Fibroblast of gingiva (primary cell): Measurements from ENCODE around the gene IMMP1L.

Experiments used
- DNase-seq: peaks from one replicate; pipeline ENCODE4 v3.0.0-alpha.2; 2011; ENCODE audit warnings: low read depth

Gene IMMP1L

GRCh38 chr11:31474083-31474482 lies 35.3 kb downstream of the IMMP1L start:
- no peak for DNase-seq

DNA sequence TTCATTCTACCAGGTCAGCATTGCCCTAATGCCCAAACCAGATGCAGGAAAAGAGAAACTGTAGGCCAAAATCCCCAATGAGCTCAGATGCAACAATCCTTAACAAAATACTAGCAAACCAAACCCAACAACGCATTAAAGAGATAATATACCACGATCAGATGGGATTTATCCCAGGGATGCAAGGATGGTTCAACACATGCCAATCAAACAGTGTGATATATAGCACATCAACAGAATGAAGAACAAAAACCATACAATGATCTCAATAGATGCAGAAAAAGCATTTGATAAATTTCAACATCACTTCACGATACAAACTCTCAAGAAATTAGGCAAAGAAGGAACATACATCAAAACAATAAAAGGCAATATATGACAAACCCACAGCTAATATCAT lies 45.0 kb downstream of the IMMP1L start:
- DNase-seq, result no peak

GRCh38 chr11:31455177-31455576 lies 54.2 kb downstream of the IMMP1L start:
- DNase-seq, result no peak

DNA sequence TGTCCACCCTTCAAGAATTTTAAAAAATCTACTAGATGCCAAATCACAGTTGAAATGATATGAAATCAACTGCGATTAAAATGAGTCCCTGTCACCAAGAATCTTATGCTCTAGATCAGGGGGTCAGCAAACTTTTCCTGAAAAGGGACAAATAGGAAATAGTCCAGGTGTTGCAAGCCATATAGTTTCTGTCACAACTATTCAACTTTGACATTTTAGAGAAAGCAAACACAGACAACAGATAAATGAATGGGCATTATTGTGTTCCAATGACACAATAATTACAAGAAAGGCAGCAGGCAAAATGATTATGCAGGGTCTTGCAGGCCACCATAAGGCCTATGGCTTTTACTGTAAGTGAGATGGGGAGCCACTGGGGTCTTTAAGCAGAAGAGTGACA lies 58.6 kb downstream of the IMMP1L start:
- DNase-seq, result no peak

DNA sequence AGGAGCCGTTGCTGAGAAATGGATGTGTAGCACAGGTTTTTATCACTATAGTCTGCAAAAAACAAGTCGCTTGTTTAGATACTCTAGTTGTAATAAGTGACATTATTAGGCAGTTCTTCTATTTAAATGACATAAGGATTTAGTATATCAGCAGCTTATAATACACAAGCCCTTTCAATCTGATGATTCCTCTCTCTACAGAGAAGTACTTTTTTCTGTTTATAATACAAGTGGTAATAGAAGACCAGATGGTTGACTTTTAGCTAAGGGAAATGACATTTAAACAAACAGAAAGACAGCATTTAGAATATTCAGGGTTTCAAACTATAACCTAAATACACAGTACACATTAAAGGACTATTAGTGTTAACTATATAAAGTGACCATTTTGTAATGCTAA lies 60.4 kb downstream of the IMMP1L start:
- DNase-seq, result no peak

- DNase-seq, result no peak
Observed at GRCh38 chr11:31445621-31446020, 63.8 kb downstream of the IMMP1L start.

DNA sequence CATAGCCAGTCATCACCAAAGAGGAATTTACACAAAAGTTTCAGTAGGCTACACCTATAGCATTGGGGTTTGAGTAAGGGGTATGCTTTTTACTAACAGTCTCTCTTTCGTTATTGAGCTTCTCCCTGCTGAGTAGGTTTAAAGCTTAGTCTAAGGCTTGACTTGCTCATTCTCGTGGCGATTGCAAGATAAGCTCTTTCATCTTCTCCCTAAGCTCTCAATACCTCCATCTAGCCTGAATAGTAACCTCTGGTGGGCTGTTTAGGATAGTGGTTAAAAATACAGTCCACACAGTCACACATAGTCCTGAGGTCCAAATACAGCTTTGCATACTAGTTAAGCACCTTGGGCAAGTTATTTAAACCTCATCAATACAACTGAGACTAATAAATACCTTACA lies 65.6 kb downstream of the IMMP1L start:
- no peak for DNase-seq

GRCh38 chr11:31442086-31442485 lies 67.3 kb downstream of the IMMP1L start:
- DNase-seq, result no peak

GRCh38 chr11:31441296-31441695 lies 68.1 kb downstream of the IMMP1L start:
- no peak for DNase-seq

DNA sequence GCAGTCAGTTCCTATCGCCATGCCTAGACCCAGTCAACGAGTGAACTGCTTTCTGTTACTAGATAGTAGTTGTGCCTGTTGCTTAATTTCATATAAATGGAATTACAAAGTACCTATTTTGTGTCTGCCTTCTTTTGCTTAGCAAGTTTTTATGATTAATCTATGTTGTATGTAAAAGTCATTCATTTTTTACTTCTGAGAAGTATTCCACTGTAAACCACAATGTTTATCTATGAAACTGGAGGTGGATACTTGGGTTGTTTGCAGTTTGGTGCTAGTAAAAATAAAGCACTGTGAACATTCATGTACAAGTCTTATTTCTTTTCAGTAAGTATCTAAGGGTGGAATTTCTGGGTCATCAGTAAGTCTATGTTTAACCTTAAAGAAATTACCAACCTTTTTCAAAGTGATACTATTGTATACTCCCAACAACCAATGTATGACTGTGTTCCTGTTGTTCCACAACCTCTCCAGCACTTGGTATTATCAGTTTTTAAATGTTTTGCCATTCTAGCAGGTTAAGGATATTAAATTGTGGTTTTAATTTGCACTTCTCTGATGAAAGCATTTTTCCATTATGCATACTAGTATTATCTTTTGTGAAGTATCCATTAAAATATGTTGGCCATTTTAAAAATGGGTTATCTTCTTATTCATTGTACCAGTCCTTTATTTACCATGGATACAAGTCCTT lies 71.5 kb downstream of the IMMP1L start:
- DNase-seq, result peak; percentile 14

GRCh38 chr11:31433851-31434250 lies 75.6 kb downstream of the IMMP1L start:
- no peak for DNase-seq

- no peak for DNase-seq
Observed at GRCh38 chr11:31424652-31425051, 84.8 kb downstream of the IMMP1L start.

DNA sequence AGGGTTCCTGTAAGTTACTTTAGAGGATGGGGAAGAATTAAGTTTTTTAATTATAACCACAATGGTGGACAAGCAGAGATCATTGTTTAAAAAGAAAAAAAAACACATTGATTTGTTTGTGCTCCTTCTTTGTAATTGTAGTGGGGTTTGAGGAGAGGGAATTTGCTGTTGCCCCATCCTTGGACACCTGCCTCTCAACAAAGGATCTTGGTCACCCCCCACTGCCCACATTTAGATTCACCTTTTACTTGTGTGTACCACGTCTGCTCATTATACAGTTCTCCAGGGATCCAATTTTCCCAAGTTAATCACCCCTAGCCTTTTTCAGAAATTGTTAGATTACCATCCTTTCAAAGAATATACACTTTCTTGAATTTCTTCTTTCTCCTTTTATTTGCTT lies 86.7 kb downstream of the IMMP1L start:
- no peak for DNase-seq

DNA sequence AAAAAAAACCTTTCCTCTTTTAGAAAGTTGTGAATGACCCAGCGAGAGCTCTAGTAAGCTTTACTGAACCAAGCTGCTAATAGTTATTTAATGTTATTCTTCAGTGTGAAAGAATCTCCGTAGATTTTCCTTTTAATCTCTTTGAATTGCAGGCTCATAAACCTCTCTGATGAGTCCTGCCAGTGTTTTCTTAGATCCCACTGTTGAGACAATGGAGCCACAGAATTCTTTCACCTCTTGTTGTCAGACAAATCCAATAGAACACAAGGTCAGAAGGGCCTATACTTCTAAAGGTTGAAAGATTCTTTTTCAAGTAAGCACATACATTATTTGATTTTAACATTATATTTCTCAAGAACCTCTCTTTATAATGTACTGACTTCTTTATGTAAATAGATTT lies 87.6 kb downstream of the IMMP1L start:
- DNase-seq, result no peak

- no peak for DNase-seq
Observed at GRCh38 chr11:31419669-31420068, 89.8 kb downstream of the IMMP1L start.

DNA sequence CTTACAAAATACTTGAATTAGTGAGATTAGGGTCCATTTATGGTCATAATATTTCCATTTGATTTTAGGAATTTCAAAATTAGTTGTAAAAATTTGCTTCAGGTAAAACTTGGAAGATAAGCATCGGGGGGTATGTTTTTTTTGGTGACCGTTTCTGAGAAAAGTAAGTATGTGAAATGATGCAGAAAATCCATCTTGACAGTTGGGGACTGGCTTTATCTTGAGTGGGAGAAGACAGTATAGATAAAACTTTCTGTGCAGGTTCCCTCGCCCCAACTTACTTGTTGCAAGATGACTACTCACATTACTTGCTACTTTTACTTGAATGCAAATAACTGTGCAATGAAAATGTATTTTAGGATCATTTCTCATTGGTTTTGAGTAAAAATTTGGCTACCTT lies 90.3 kb downstream of the IMMP1L start:
- DNase-seq, result no peak

GRCh38 chr11:31417816-31418215 lies 91.6 kb downstream of the IMMP1L start:
- DNase-seq, result no peak

DNA sequence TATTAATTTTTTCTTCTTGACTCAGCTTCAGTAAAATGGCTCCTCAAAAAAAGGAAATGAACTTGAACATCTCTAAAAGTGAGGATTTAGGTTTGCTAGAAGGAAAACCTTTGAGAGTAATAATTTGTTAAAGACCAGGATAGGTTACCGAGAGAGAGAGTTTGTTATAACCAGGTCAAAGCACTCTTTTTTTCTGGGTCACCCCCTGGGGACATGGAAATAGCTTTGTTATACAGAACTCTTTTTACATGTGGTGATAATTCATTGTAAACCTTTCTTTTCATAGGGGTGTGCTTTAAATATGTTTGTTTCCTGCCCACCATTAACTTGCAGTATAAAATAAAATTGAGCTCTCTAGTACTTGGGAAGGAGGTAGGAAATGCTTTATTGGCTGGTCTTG lies 92.1 kb downstream of the IMMP1L start:
- no peak for DNase-seq

DNA sequence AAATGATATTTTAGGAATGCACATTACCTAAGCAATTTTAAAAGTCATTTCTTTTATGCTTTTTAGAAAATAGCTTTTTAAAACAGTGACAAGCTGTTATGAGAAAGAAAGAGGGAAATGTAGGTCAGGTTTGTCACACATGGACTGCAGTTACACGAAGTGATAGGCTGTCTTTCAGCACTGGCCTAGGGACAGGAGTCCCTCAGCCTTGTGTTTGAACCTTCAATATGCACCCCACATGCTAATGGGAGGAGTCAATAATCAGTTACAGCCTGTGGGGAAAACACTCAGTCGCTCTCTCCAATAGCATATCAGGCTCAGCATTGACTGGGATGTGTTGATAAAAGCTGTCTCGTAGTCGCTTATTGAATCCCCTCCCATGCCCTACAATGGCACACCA lies 94.0 kb downstream of the IMMP1L start:
- DNase-seq, result no peak

GRCh38 chr11:31414338-31414737 lies 95.1 kb downstream of the IMMP1L start:
- no peak for DNase-seq

GRCh38 chr11:31412946-31413345 lies 96.5 kb downstream of the IMMP1L start:
- peak; percentile 30 for DNase-seq

GRCh38 chr11:31408201-31408600 lies 101.2 kb downstream of the IMMP1L start:
- no peak for DNase-seq

- DNase-seq, result no peak
Observed at GRCh38 chr11:31404614-31405013, 104.8 kb downstream of the IMMP1L start.

- no peak for DNase-seq
Observed at GRCh38 chr11:31397239-31397834, 112.1 kb downstream of the IMMP1L start.
